ENCODE data around the gene CTSZ. TPM values are rescaled to one million over a fixed set of nuclear protein-coding genes. Genes with fewer than 3 reads are reported as not detected.
"Not testable (repeated sequence)": the region's sequence is repeated elsewhere in the genome, so short reads cannot be mapped to it uniquely, and the experiment has no call there.

Gene CTSZ
- total RNA-seq, 2 experiments from 2014 or later = 42.4 to 44.0 TPM

DNA sequence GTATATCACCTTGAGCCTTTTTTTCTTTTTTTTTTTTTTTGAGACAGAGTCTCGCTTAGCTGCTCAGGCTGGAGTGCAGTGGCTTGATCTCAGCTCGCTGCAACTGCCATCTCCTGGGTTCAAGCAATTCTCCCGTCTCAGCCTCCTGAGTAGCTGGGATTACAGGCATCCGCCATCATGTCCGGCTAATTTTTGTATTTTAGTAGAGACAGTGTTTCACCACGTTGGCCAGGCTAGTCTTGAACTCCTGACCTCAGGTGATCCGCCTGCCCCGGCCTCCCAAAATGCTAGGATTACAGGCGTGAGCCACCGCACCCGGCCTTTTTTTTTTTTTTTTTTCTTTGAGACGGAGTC, 24.0 kb downstream of the CTSZ start:
- H3K27ac Mint-ChIP-seq = peak overlapping the region; percentile 22

GRCh38 chr20:58982406-58983114, 24.5 kb downstream of the CTSZ start:
- peak overlapping the region; percentile 93 for H3K4me3 Mint-ChIP-seq
- H3K4me1 Mint-ChIP-seq (ENCODE audit: low read depth) = peaks cover 27% of the 10 kb centered on the region
- H3K36me3 Mint-ChIP-seq (ENCODE audit: low read depth) = peaks cover 26% of the 10 kb centered on the region
- CTCF ChIA-PET = interaction anchor here (1.0 to 1.4 kb wide), 5 partner anchors 8 to 115 kb away, joined by 3 to 6 read pairs (median 3); no protein-coding TSS in a partner anchor
- POLR2A ChIA-PET = interaction anchor here (0.6 to 2.0 kb wide), 8 partner anchors 10 to 667 kb away, joined by 3 to 10 read pairs (median 3); partner anchors contain the start of gene ATP5F1E
- H3K9me3 Mint-ChIP-seq (ENCODE audit: insufficient read depth) = no peaks in the 10 kb centered on the region
- DNase-seq (peak; percentile 41), ATAC-seq (no peak)
- H3K27me3 Mint-ChIP-seq (ENCODE audit: low read depth) = peaks cover 7% of the 10 kb centered on the region
- peak overlapping the region; percentile 87 for H3K27ac Mint-ChIP-seq

More for the DNA sequence above, 24.0 kb downstream of the CTSZ start:
- POLR2A ChIA-PET = interaction anchor here (0.6 to 2.0 kb wide), 5 partner anchors 9 to 165 kb away, joined by 3 to 10 read pairs (median 3); partner anchors contain the start of gene ATP5F1E
- Mint-ChIP-seq H3K36me3 (ENCODE audit: low read depth) (peaks cover 31% of the 10 kb centered on the region), H3K4me3 (peak overlapping the region; percentile 93), H3K4me1 (ENCODE audit: low read depth) (peaks cover 27% of the 10 kb centered on the region)
- H3K9me3 Mint-ChIP-seq (ENCODE audit: insufficient read depth); DNase-seq; ATAC-seq; H3K27me3 Mint-ChIP-seq (ENCODE audit: low read depth): not testable (repeated sequence)
- CTCF ChIA-PET = interaction anchor here (0.7 to 1.4 kb wide), 4 partner anchors 11 to 614 kb away, joined by 3 to 6 read pairs (median 3); no protein-coding TSS in a partner anchor

DNA sequence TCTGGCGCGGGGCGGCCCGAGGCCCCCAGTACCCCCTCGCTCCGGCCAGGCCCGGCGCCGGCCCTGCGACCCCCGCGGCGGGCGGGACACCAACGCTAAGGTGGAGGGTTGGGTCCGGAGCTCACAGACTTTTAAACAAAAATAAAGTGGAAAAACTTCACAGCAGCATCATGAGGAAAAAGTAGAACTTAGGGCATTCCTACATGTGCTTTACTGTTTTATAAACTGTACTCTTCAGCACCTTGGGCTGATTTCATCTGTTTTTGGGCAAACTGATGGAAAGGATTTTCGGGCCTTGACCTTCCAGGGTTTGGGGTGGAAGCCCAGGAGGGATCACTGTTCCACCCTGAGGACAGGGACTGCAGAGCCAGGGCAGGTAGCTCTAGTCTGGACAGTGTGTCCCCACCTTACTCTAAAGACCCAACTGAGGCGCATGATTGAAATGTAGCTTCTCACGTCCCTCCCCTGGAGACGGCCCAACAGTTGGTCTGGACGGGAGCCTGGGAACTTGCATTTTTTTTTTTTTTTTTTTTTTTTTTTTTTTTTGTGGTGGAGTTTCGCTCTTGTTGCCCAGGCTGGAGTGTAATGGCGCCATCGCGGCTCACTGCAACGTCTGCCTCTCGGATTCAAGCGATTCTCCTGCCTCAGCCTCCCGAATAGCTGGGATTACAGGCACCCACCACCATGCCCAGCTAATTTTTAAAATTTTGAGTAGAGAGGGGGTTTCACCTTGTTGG, 25.3 kb downstream of the CTSZ start:
- Mint-ChIP-seq H3K27me3 (ENCODE audit: low read depth) (peaks cover 9% of the 10 kb centered on the region), H3K4me1 (ENCODE audit: low read depth) (peaks cover 27% of the 10 kb centered on the region), H3K9me3 (ENCODE audit: insufficient read depth) (no peaks in the 10 kb centered on the region), H3K36me3 (ENCODE audit: low read depth) (peaks cover 18% of the 10 kb centered on the region), H3K27ac (peak overlapping the region; percentile 87), H3K4me3 (peak overlapping the region; percentile 93)
- ATAC-seq (peak; percentile 8), DNase-seq (peak; percentile 32)
- ChIA-PET CTCF (interaction anchor here (0.6 to 1.4 kb wide), 5 partner anchors 8 to 115 kb away, joined by 3 to 6 read pairs (median 3); no protein-coding TSS in a partner anchor), POLR2A (interaction anchor here (0.6 to 2.0 kb wide), 9 partner anchors 10 to 667 kb away, joined by 3 to 10 read pairs (median 3); partner anchors contain the start of gene ATP5F1E)

- peak; percentile 90 for DNase-seq
- ATAC-seq = peak; percentile 89
- H3K36me3 Mint-ChIP-seq (ENCODE audit: low read depth) = peaks cover 14% of the 10 kb centered on the region
- H3K27me3 Mint-ChIP-seq (ENCODE audit: low read depth) = peaks cover 9% of the 10 kb centered on the region
- peak within 1 kb of the TSS; percentile 93 for H3K4me3 Mint-ChIP-seq
- peak within 1 kb of the TSS; percentile 87 for H3K27ac Mint-ChIP-seq
- ChIA-PET POLR2A (interaction anchor here (0.7 to 2.0 kb wide), 7 partner anchors 11 to 599 kb away, joined by 3 to 10 read pairs (median 4); partner anchors contain the start of gene ATP5F1E), CTCF (interaction anchor here (0.6 to 1.4 kb wide), 3 partner anchors 9 to 83 kb away, joined by 3 read pairs; no protein-coding TSS in a partner anchor)
- no peaks in the 10 kb centered on the region for H3K9me3 Mint-ChIP-seq (ENCODE audit: insufficient read depth)
- H3K4me1 Mint-ChIP-seq (ENCODE audit: low read depth) = peaks cover 27% of the 10 kb centered on the region
Observed at GRCh38 chr20:58980711-58981627, 26.1 kb downstream of the CTSZ start, which contains the start of gene NELFCD. Gene NELFCD (plus strand): TSS chr20:58981256. CDS start chr20:58981310, 54 bp downstream.

- ChIA-PET CTCF (interaction anchor here (1.6 kb wide), 1 partner anchor 109 kb away, joined by 5 read pairs; no protein-coding TSS in a partner anchor), POLR2A (interaction anchor here (0.5 to 1.1 kb wide), 3 partner anchors 21 to 1580 kb away, joined by 3 read pairs; partner anchors contain the start of gene ATP5F1E)
- no peak for ATAC-seq
- H3K9me3 Mint-ChIP-seq (ENCODE audit: insufficient read depth) = peaks cover 9% of the 10 kb centered on the region
- peak overlapping the region; percentile 7 for H3K27ac Mint-ChIP-seq
- peaks cover 5% of the 10 kb centered on the region for H3K36me3 Mint-ChIP-seq (ENCODE audit: low read depth)
- no peak overlapping the region for H3K4me3 Mint-ChIP-seq
- peaks cover 9% of the 10 kb centered on the region for H3K27me3 Mint-ChIP-seq (ENCODE audit: low read depth)
- H3K4me1 Mint-ChIP-seq (ENCODE audit: low read depth) = peaks cover 16% of the 10 kb centered on the region
- no peak for DNase-seq
Observed at GRCh38 chr20:58978351-58979190, 28.5 kb downstream of the CTSZ start.

GRCh38 chr20:58976061-58976730, 30.9 kb downstream of the CTSZ start:
- POLR2A ChIA-PET = no interaction called here
- peaks cover 11% of the 10 kb centered on the region for H3K27me3 Mint-ChIP-seq (ENCODE audit: low read depth)
- H3K4me3 Mint-ChIP-seq = no peak overlapping the region
- ATAC-seq (no peak), DNase-seq (no peak)
- no peaks in the 10 kb centered on the region for H3K36me3 Mint-ChIP-seq (ENCODE audit: low read depth)
- peaks cover 9% of the 10 kb centered on the region for H3K9me3 Mint-ChIP-seq (ENCODE audit: insufficient read depth)
- H3K27ac Mint-ChIP-seq = no peak overlapping the region
- CTCF ChIA-PET = no interaction called here
- H3K4me1 Mint-ChIP-seq (ENCODE audit: low read depth) = no peaks in the 10 kb centered on the region

- POLR2A ChIA-PET = no interaction called here
- DNase-seq = no peak
- CTCF ChIA-PET = interaction anchor here (0.6 kb wide), 1 partner anchor 509 kb away, joined by 3 read pairs; no protein-coding TSS in a partner anchor
Observed at GRCh38 chr20:58975353-58975752, 31.7 kb downstream of the CTSZ start.

DNA sequence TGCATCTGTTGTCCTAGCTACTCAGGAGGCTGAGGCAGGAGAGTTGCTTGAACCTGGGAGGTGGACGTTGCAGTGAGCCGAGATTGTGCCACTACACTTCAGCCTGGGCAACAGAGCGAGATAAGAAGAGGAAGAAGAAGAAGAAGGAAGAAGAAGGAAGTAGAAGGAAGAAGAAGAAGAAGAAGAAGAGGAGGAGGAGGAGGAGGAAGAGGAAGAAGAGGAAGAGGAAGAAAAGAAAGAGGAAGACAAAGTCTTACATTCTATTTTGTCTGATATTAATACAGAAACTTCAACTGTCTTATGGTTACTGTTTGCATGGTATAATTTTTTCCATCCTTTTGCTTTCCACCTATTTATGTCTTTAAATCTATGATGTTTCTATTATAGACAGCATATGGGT, 33.2 kb downstream of the CTSZ start:
- Mint-ChIP-seq H3K27me3 (ENCODE audit: low read depth) (peaks cover 16% of the 10 kb centered on the region), H3K4me1 (ENCODE audit: low read depth) (no peaks in the 10 kb centered on the region), H3K9me3 (ENCODE audit: insufficient read depth) (peaks cover 20% of the 10 kb centered on the region), H3K36me3 (ENCODE audit: low read depth) (no peaks in the 10 kb centered on the region), H3K27ac (no peak overlapping the region), H3K4me3 (no peak overlapping the region)
- no peak for DNase-seq
- CTCF ChIA-PET = no interaction called here
- POLR2A ChIA-PET = no interaction called here
- no peak for ATAC-seq

More at GRCh38 chr20:58975353-58975752, 31.7 kb downstream of the CTSZ start:
- H3K27me3 Mint-ChIP-seq (ENCODE audit: low read depth) = peaks cover 11% of the 10 kb centered on the region
- no peaks in the 10 kb centered on the region for H3K36me3 Mint-ChIP-seq (ENCODE audit: low read depth)
- H3K4me1 Mint-ChIP-seq (ENCODE audit: low read depth) = no peaks in the 10 kb centered on the region
- H3K27ac Mint-ChIP-seq = no peak overlapping the region
- peaks cover 9% of the 10 kb centered on the region for H3K9me3 Mint-ChIP-seq (ENCODE audit: insufficient read depth)
- ATAC-seq = no peak
- no peak overlapping the region for H3K4me3 Mint-ChIP-seq

DNA sequence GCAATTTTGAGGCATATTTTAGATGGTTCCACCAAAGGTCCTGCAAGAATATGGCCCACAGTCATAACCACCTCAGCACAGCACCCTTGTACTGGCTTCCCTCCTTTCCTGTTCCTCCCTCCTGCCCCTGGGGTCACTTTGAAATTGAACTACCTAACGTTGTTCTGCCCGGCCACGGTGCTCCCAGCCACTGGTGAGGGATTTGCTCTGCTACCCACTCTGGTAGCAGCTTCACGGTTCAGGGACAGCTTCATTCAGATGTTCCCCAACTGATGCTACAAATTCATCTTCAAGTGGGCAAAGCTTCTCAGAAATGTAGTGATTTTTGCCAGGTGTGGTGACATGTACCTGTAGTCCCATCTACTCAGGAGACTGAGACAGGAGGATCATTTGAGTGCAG, 33.9 kb downstream of the CTSZ start:
- peaks cover 13% of the 10 kb centered on the region for H3K27me3 Mint-ChIP-seq (ENCODE audit: low read depth)
- DNase-seq = no peak
- H3K36me3 Mint-ChIP-seq (ENCODE audit: low read depth) = no peaks in the 10 kb centered on the region
- ATAC-seq = no peak
- H3K27ac Mint-ChIP-seq = no peak overlapping the region
- ChIA-PET CTCF (no interaction called here), POLR2A (no interaction called here)
- no peak overlapping the region for H3K4me3 Mint-ChIP-seq
- no peaks in the 10 kb centered on the region for H3K4me1 Mint-ChIP-seq (ENCODE audit: low read depth)
- peaks cover 23% of the 10 kb centered on the region for H3K9me3 Mint-ChIP-seq (ENCODE audit: insufficient read depth)

- Mint-ChIP-seq H3K9me3 (ENCODE audit: insufficient read depth) (peaks cover 23% of the 10 kb centered on the region), H3K36me3 (ENCODE audit: low read depth) (no peaks in the 10 kb centered on the region), H3K4me3 (no peak overlapping the region), H3K4me1 (ENCODE audit: low read depth) (no peaks in the 10 kb centered on the region), H3K27me3 (ENCODE audit: low read depth) (peaks cover 14% of the 10 kb centered on the region), H3K27ac (no peak overlapping the region)
- POLR2A ChIA-PET = no interaction called here
- DNase-seq (no peak), ATAC-seq (no peak)
- CTCF ChIA-PET = no interaction called here
Observed at GRCh38 chr20:58971429-58971828, 35.6 kb downstream of the CTSZ start.
